PC-9 (cell line): ENCODE measurements around the gene DNASE1L3. TPM values are rescaled to one million over a fixed set of nuclear protein-coding genes. Genes with fewer than 3 reads are reported as not detected.

ENCODE experiments used
- BruUV-seq: library from RNA; stranded (reverse); fragments of 400-500 nt; replicated peaks from 2 replicates; lab custom pipeline; 2021; lab: Mats Ljungman, UMichigan
- CTCF ChIA-PET: fragments of 300-600 bp; sonication (Branson Sonifier 250); formaldehyde crosslinking; loops from one replicate; lab custom pipeline; 2022; ENCODE audit warnings: antibody characterized with exemption; lab: Charles Lee
- POLR2A ChIA-PET: fragments of 300-600 bp; sonication (Branson Sonifier 250); formaldehyde crosslinking; loops from one replicate; lab custom pipeline; 2022; ENCODE audit warnings: antibody characterized with exemption; ENCODE audit not compliant: unreplicated experiment; lab: Charles Lee
- DNase-seq, 2 experiments: peaks; one replicate each; pipeline versions ENCODE4 v3.0.0 to v3.0.0-alpha.2; 2015 to 2022; ENCODE audit warnings: mixed read lengths in 1 of 2
- H2AFZ ChIP-seq: fragments of 200-600 bp; sonication (generic); 2 replicates; pipeline ENCODE4 v1.8.1; 2017; ENCODE audit warnings: antibody characterized with exemption
- H3F3A ChIP-seq: fragments of 200-600 bp; sonication (generic); 2 replicates; pipeline ENCODE4 v1.8.1; 2017; ENCODE audit warnings: antibody characterized with exemption, mild to moderate bottlenecking, low read depth; ENCODE audit not compliant: insufficient read depth
- H3K27ac ChIP-seq: fragments of 200-600 bp; sonication (generic); 2 replicates; pipeline ENCODE4 v1.6.1; 2016; ENCODE audit warnings: mixed run types
- H3K27me3 ChIP-seq: fragments of 200-600 bp; sonication (generic); 2 replicates; pipeline ENCODE4 v1.6.1; 2016; ENCODE audit warnings: low read depth, mixed run types; ENCODE audit not compliant: insufficient read depth
- H3K36me3 ChIP-seq: fragments of 200-600 bp; sonication (generic); 2 replicates; pipeline ENCODE4 v1.6.1; 2016; ENCODE audit warnings: low read depth, mixed run types
- H3K4me1 ChIP-seq: fragments of 200-600 bp; sonication (generic); replicated peaks from 2 replicates; pipeline ENCODE4 v1.6.1; 2016; ENCODE audit warnings: mixed run types; ENCODE audit not compliant: insufficient read depth
- H3K4me2 ChIP-seq: fragments of 200-600 bp; sonication (generic); 2 replicates; pipeline ENCODE4 v1.6.1; 2017; ENCODE audit warnings: mixed run types
- H3K4me3 ChIP-seq: fragments of 200-600 bp; sonication (generic); 2 replicates; pipeline ENCODE4 v1.6.1; 2016; ENCODE audit warnings: mixed run types
- H3K79me2 ChIP-seq: fragments of 200-600 bp; sonication (generic); 2 replicates; pipeline ENCODE4 v1.6.1; 2017; ENCODE audit warnings: low read depth, mixed run types
- H3K9me2 ChIP-seq: fragments of 200-600 bp; sonication (generic); 2 replicates; pipeline ENCODE4 v1.8.1; 2017; ENCODE audit warnings: mild to moderate bottlenecking; ENCODE audit not compliant: insufficient read depth
- H3K9me3 ChIP-seq: fragments of 200-600 bp; sonication (generic); 2 replicates; pipeline ENCODE4 v1.8.1; 2016; ENCODE audit warnings: low read depth; ENCODE audit not compliant: insufficient read depth
- H4K20me1 ChIP-seq: fragments of 200-600 bp; sonication (generic); 2 replicates; pipeline ENCODE4 v1.8.1; 2017; ENCODE audit not compliant: insufficient read depth
- CTCF ChIP-seq: fragments of 200-600 bp; sonication (generic); conservative IDR thresholded peaks from 2 replicates; pipeline ENCODE4 v1.6.1; 2017; ENCODE audit warnings: mixed run types, antibody characterized with exemption, mild to moderate bottlenecking, moderate library complexity
- EZH2 ChIP-seq: fragments of 200-600 bp; sonication (generic); IDR thresholded peaks from 2 replicates; pipeline ENCODE4 v1.8.0; 2017; ENCODE audit warnings: antibody characterized with exemption, low read depth
- intact Hi-C: fragments of 100-400 bp; cut with micrococcal nuclease; formaldehyde crosslinking; loops from one replicate; pipeline ENCODE4 v1.10.0; 2022; ENCODE audit not compliant: unreplicated experiment
- total RNA-seq: library from RNA; stranded (reverse); gene quantifications from 2 replicates; pipeline ENCODE4 v1.2.3, GENCODE V29; 2021

Gene DNASE1L3
- total RNA-seq, 1 experiment from 2014 or later, result not detected

- Histone ChIP-seq H3K9me2 (no peaks in the 10 kb centered on the region), H3K27ac (peak overlapping the region; percentile 74), H3K36me3 (no peaks in the 10 kb centered on the region), H2AFZ (peak overlapping the region; percentile 78), H3K27me3 (no peaks in the 10 kb centered on the region), H3K4me3 (no peak overlapping the region), H3K79me2 (no peaks in the 10 kb centered on the region), H3F3A (peaks cover 18% of the 10 kb centered on the region), H3K4me2 (peak overlapping the region; percentile 61), H3K4me1 (peaks cover 17% of the 10 kb centered on the region), H3K9me3 (no peaks in the 10 kb centered on the region), H4K20me1 (no peaks in the 10 kb centered on the region)
- intact Hi-C loops, result loop anchor here (1.0 kb wide), 1 partner anchor 11 kb away; no protein-coding TSS in a partner anchor
- ChIA-PET CTCF (no interaction called here), POLR2A (no interaction called here)
- DNase-seq, result peak; percentile 49 to 91
- BruUV-seq, result no TSS peak
- TF ChIP-seq EZH2 (no peak), CTCF (no peak)
These were observed 4.3 kb downstream of the DNASE1L3 start for GRCh38 chr3:58206406-58207011.

GRCh38 chr3:58205981-58206380, 4.8 kb downstream of the DNASE1L3 start:
- Histone ChIP-seq H3K79me2 (no peaks in the 10 kb centered on the region), H3K27ac (peak overlapping the region; percentile 74), H3K4me3 (no peak overlapping the region), H3K9me2 (no peaks in the 10 kb centered on the region), H3K27me3 (no peaks in the 10 kb centered on the region), H4K20me1 (no peaks in the 10 kb centered on the region), H2AFZ (peak overlapping the region; percentile 78; the same call in 1 of the 2 replicates), H3K36me3 (no peaks in the 10 kb centered on the region), H3K4me2 (peak overlapping the region; percentile 61), H3K4me1 (peaks cover 17% of the 10 kb centered on the region), H3K9me3 (no peaks in the 10 kb centered on the region), H3F3A (peaks cover 18% of the 10 kb centered on the region)
- no peak for TF ChIP-seq CTCF
- no peak for TF ChIP-seq EZH2
- ChIA-PET CTCF (no interaction called here), POLR2A (no interaction called here)
- no peak for DNase-seq
- intact Hi-C loops, result loop anchor here (1.0 kb wide), 1 partner anchor 11 kb away; no protein-coding TSS in a partner anchor
- BruUV-seq, result TSS peak; percentile 86

GRCh38 chr3:58204720-58205119, 6.1 kb downstream of the DNASE1L3 start:
- DNase-seq, result no peak
- CTCF ChIA-PET, result no interaction called here
- TF ChIP-seq EZH2 (no peak), CTCF (no peak)

More at GRCh38 chr3:58204720-58205119, 6.1 kb downstream of the DNASE1L3 start:
- Histone ChIP-seq H3K4me3 (no peak overlapping the region), H3K27me3 (no peaks in the 10 kb centered on the region), H2AFZ (no peak overlapping the region), H3K4me1 (peaks cover 17% of the 10 kb centered on the region), H3K4me2 (no peak overlapping the region), H3K9me3 (no peaks in the 10 kb centered on the region), H4K20me1 (no peaks in the 10 kb centered on the region), H3K36me3 (no peaks in the 10 kb centered on the region), H3K9me2 (no peaks in the 10 kb centered on the region), H3K27ac (no peak overlapping the region), H3F3A (peaks cover 18% of the 10 kb centered on the region), H3K79me2 (no peaks in the 10 kb centered on the region)
- no TSS peak for BruUV-seq
- POLR2A ChIA-PET, result no interaction called here
- intact Hi-C loops, result no loop called here
